Ovary (tissue), 3 donors: ENCODE data around the gene THSD8.

ENCODE experiments used
- CTCF ChIP-seq, 3 donors: fragments of 450-650 bp in 2 of 3; fragments of 200-600 bp in 1 of 3; IDR thresholded peaks; one replicate each; pipeline versions ENCODE4 v1.5.1 to v1.8.0; 2016 to 2022; ENCODE audit warnings: antibody characterized with exemption in 3 of 3, mild to moderate bottlenecking in 1 of 3
- EP300 ChIP-seq: sonication (generic); formaldehyde crosslinking; IDR thresholded peaks from one replicate; pipeline ENCODE4 v1.6.1; 2017; ENCODE audit warnings: antibody characterized with exemption
- POLR2A ChIP-seq: fragments of 450-650 bp; IDR thresholded peaks from one replicate; pipeline ENCODE4 v1.6.1; 2017; ENCODE audit warnings: antibody characterized with exemption, mild to moderate bottlenecking, moderate library complexity
- donor health status: DM: no; HTN: no; CAD: no.

GRCh38 chr19:12800466-12800770, 1.5 kb upstream of the THSD8 start:
- TF ChIP-seq POLR2A (no peak), CTCF (IDR thresholded peaks at IDR 0.05) (no peak), EP300 (no peak)
